HepG2 (cell line): ENCODE results near the gene ITGAE. TPM values are rescaled to one million over a fixed set of nuclear protein-coding genes. Genes with fewer than 3 reads are reported as not detected.

Source experiments
- ATAC-seq: fragments of 200-7000 bp; cut with Tn5 transposase; 3 replicates; pipeline ENCODE4 v1.9.1; 2020; ENCODE audit warnings: mild to moderate bottlenecking, moderate library complexity
- BruUV-seq: library from RNA; stranded (reverse); fragments of 400-500 nt; replicated peaks from 2 replicates; lab custom pipeline; 2021; lab: Mats Ljungman, UMichigan
- CTCF ChIA-PET: fragments of 300-600 bp; formaldehyde crosslinking; extraction: SDS; loops from one replicate; lab custom pipeline; 2021; ENCODE audit warnings: low total read pairs, inconsistent platforms, low intra/inter-chr PET ratio; lab: Yijun Ruan, JAX
- POLR2A ChIA-PET: fragments of 350-600 bp; sonication (Branson Sonifier 250); formaldehyde crosslinking; loops from one replicate; lab custom pipeline; 2020; ENCODE audit warnings: antibody characterized with exemption, inconsistent platforms; lab: Yijun Ruan, JAX
- DNase-seq: peaks from one replicate; pipeline ENCODE4 v3.0.0-alpha.2; 2015; ENCODE audit warnings: low spot score
- FAIRE-seq: peaks from 3 replicates; lab custom pipeline; 2011; peaks lifted over from hg19 to GRCh38; lab: Jason Lieb, UNC
- H2AFZ ChIP-seq: one replicate; pipeline ENCODE4 v1.6.1; 2011; ENCODE audit warnings: low read length, inconsistent platforms
- H3K27ac ChIP-seq: fragments of 300-600 bp; 3 replicates; pipeline ENCODE4 v1.8.0; 2011; ENCODE audit warnings: mixed run types, mild to moderate bottlenecking, mixed read lengths, low read length, inconsistent platforms; ENCODE audit not compliant: insufficient read depth; ENCODE audit errors: extremely low read length
- H3K27me3 ChIP-seq, 2 experiments: fragments of 200-600 bp in 1 of 2; 2 replicates in 1 of 2; 3 replicates in 1 of 2; pipeline versions ENCODE4 v1.6.0 to v1.8.0; 2011; ENCODE audit warnings: low read length in 2 of 2, mild to moderate bottlenecking in 2 of 2, moderate library complexity in 2 of 2, inconsistent platforms in 1 of 2; ENCODE audit not compliant: insufficient read depth in 2 of 2, control insufficient read depth in 1 of 2
- H3K36me3 ChIP-seq, 2 experiments: fragments of 200-600 bp in 1 of 2; replicated peaks in 1 of 2; 2 replicates in 1 of 2; 3 replicates in 1 of 2; pipeline versions ENCODE4 v1.5.1 to v1.8.0; 2011; ENCODE audit warnings: low read length in 2 of 2, inconsistent platforms in 1 of 2; ENCODE audit not compliant: insufficient read depth in 2 of 2, control insufficient read depth in 1 of 2
- H3K4me1 ChIP-seq: 2 replicates; pipeline ENCODE4 v1.5.1; 2012; ENCODE audit warnings: low read length, inconsistent platforms; ENCODE audit not compliant: insufficient read depth
- H3K4me2 ChIP-seq: 2 replicates; pipeline ENCODE4 v1.6.0; 2011; ENCODE audit warnings: low read depth, low read length, inconsistent platforms
- H3K4me3 ChIP-seq, 3 experiments: fragments of 200-600 bp in 1 of 3; sonication (generic), shearing (Covaris generic) in 1 of 3; replicated peaks in 1 of 3; 2 replicates each; pipeline ENCODE4 v1.5.1; 2011 to 2016; ENCODE audit warnings: low read length in 3 of 3, inconsistent platforms in 2 of 3, low read depth in 2 of 3, mild to moderate bottlenecking in 2 of 3, control low read depth in 1 of 3, mixed read lengths in 1 of 3; ENCODE audit not compliant: insufficient read depth in 1 of 3
- H3K79me2 ChIP-seq: one replicate; pipeline ENCODE4 v1.6.1; 2011; ENCODE audit warnings: low read length, inconsistent platforms; ENCODE audit not compliant: insufficient read depth
- H3K9ac ChIP-seq: 2 replicates; pipeline ENCODE4 v1.6.0; 2011; ENCODE audit warnings: mild to moderate bottlenecking, low read depth, low read length, inconsistent platforms; ENCODE audit not compliant: insufficient read depth
- H3K9me3 ChIP-seq: 2 replicates; pipeline ENCODE4 v1.5.1; 2012; ENCODE audit warnings: mild to moderate bottlenecking, low read length
- H4K20me1 ChIP-seq: 2 replicates; pipeline ENCODE4 v1.6.0; 2011; ENCODE audit warnings: inconsistent platforms, mild to moderate bottlenecking, low read length, moderate library complexity; ENCODE audit not compliant: insufficient read depth
- AHDC1 ChIP-seq: sonication (generic); formaldehyde crosslinking; IDR thresholded peaks from 2 replicates; pipeline ENCODE4 v1.5.1; 2020; ENCODE audit warnings: mild to moderate bottlenecking, missing genetic modification reagents, borderline replicate concordance
- ARNTL ChIP-seq: sonication (generic); formaldehyde crosslinking; IDR thresholded peaks from 2 replicates; pipeline ENCODE4 v1.4.0; 2020; ENCODE audit warnings: mild to moderate bottlenecking, missing genetic modification reagents
- DNMT1 ChIP-seq: sonication (generic); formaldehyde crosslinking; IDR thresholded peaks from 2 replicates; pipeline ENCODE4 v1.5.1; 2020; ENCODE audit warnings: mild to moderate bottlenecking, missing genetic modification reagents
- HDAC1 ChIP-seq: sonication (generic); formaldehyde crosslinking; IDR thresholded peaks from 2 replicates; pipeline ENCODE4 v1.5.1; 2020; ENCODE audit warnings: mild to moderate bottlenecking, missing genetic modification reagents
- HES4 ChIP-seq: sonication (generic); formaldehyde crosslinking; IDR thresholded peaks from 2 replicates; pipeline ENCODE4 v1.9.0; 2021; ENCODE audit warnings: mild to moderate bottlenecking, missing genetic modification reagents, borderline replicate concordance
- MBD4 ChIP-seq: IDR thresholded peaks from 2 replicates; pipeline ENCODE4 v1.6.1; 2012; ENCODE audit warnings: low read length, inconsistent platforms, borderline replicate concordance
- PAWR ChIP-seq: sonication (generic); formaldehyde crosslinking; IDR thresholded peaks from 2 replicates; pipeline ENCODE4 v1.4.0; 2020; ENCODE audit warnings: missing genetic modification reagents, mild to moderate bottlenecking, borderline replicate concordance
- PAX8 ChIP-seq: sonication (generic); formaldehyde crosslinking; IDR thresholded peaks from 2 replicates; pipeline ENCODE4 v1.8.0; 2022; ENCODE audit warnings: mild to moderate bottlenecking, missing genetic modification reagents, borderline replicate concordance
- PBX3 ChIP-seq: sonication (generic); formaldehyde crosslinking; IDR thresholded peaks from 2 replicates; pipeline ENCODE4 v1.8.1; 2023; ENCODE audit warnings: missing genetic modification reagents, inconsistent platforms, borderline replicate concordance
- YY1 ChIP-seq: IDR thresholded peaks from 2 replicates; pipeline ENCODE4 v1.6.1; 2011; ENCODE audit warnings: low read length, low read depth, moderate library complexity, mild to moderate bottlenecking; ENCODE audit not compliant: insufficient read depth, insufficient replicate concordance
- ZFP41 ChIP-seq: sonication (generic); formaldehyde crosslinking; IDR thresholded peaks from 2 replicates; pipeline ENCODE4 v1.4.0; 2020; ENCODE audit warnings: mild to moderate bottlenecking, missing genetic modification reagents, borderline replicate concordance
- ZNF205 ChIP-seq: IDR thresholded peaks from 2 replicates; pipeline ENCODE4 v1.6.1; 2018; ENCODE audit warnings: missing biosample characterization, missing genetic modification reagents
- ZNF224 ChIP-seq: sonication (generic); formaldehyde crosslinking; IDR thresholded peaks from 2 replicates; pipeline ENCODE4 v1.5.0; 2020; ENCODE audit warnings: mild to moderate bottlenecking, missing genetic modification reagents
- ZNF367 ChIP-seq: sonication (generic); formaldehyde crosslinking; IDR thresholded peaks from 2 replicates; pipeline ENCODE4 v1.4.0; 2020; ENCODE audit warnings: missing genetic modification reagents, borderline replicate concordance
- ZNF605 ChIP-seq: sonication (generic); formaldehyde crosslinking; IDR thresholded peaks from 2 replicates; pipeline ENCODE4 v1.8.0; 2022; ENCODE audit warnings: mild to moderate bottlenecking, missing genetic modification reagents
- ZNF83 ChIP-seq: sonication (generic); formaldehyde crosslinking; IDR thresholded peaks from 2 replicates; pipeline ENCODE4 v1.4.0; 2020; ENCODE audit warnings: missing genetic modification reagents, mild to moderate bottlenecking, borderline replicate concordance
- WGBS: methylation state at CpG from one replicate; pipeline ENCODE4 v1.1.6; 2017; ENCODE audit warnings: low lambda C conversion rate; 5-methylcytosine and 5-hydroxymethylcytosine counted together
- in situ Hi-C: cut with HindIII; loops from 2 replicates; pipeline ENCODE4 v1.10.0; 2017; ENCODE audit warnings: low pct_unique_long_range_greater_than_20kb; ENCODE audit not compliant: extremely low pct_ligation_motif_present
- intact Hi-C: fragments of 100-400 bp; cut with micrococcal nuclease; formaldehyde crosslinking; loops from one replicate; pipeline ENCODE4 v1.10.0; 2022; ENCODE audit not compliant: unreplicated experiment
- polyA plus RNA-seq, 8 experiments: library from polyadenylated mRNA; depleted of rRNA in 3 of 8; stranded (reverse) in 7 of 8; unstranded in 1 of 8; fragments of >200 nt; fragmentation: Illumina TruSeq in 4 of 8; extraction: Trizol in 4 of 8; gene quantifications; 2 replicates each; pipeline versions ENCODE4 v1.2.1 to v1.2.3, GENCODE V29; 2011 to 2016; ENCODE audit warnings: low read depth in 4 of 8, missing spikeins in 1 of 8, mixed read lengths in 1 of 8; ENCODE audit not compliant: insufficient read depth in 1 of 8
- total RNA-seq, 5 experiments: library from RNA; depleted of rRNA; stranded (reverse); fragments of >200 nt; fragmentation: Illumina TruSeq; extraction: Trizol; gene quantifications; 2 replicates each; pipeline ENCODE4 v1.2.3, GENCODE V29; 2016; ENCODE audit warnings: low read depth in 1 of 5

The ITGAE gene
- total and polyA plus RNA-seq, 2 of the 13 experiments (the other 11 are each of a cell fraction or from before 2014, with no cell fraction given), result 42.3 to 49.0 TPM

- no peaks in the 10 kb centered on the region for H4K20me1 ChIP-seq
- peaks cover 12 to 44% of the 10 kb centered on the region in 2 experiments for H3K36me3 ChIP-seq
- WGBS, result 86% methylated on average over 7 of the region's 7 CpGs
- H3K79me2 ChIP-seq, result no peaks in the 10 kb centered on the region
- no peak overlapping the region for H3K9ac ChIP-seq
- FAIRE-seq (no peak), ATAC-seq (peak; percentile 44), DNase-seq (no peak)
- H3K4me2 ChIP-seq, result no peak overlapping the region
- ChIA-PET CTCF (interaction anchor here (1.9 kb wide), 1 partner anchor 63 kb away, joined by 9 read pairs; no protein-coding TSS in a partner anchor), POLR2A (interaction anchor here (0.9 kb wide), 1 partner anchor 91 kb away, joined by 4 read pairs; no protein-coding TSS in a partner anchor)
- no TSS peak for BruUV-seq
- no peak overlapping the region for H2AFZ ChIP-seq
- no peaks in the 10 kb centered on the region for H3K9me3 ChIP-seq
- H3K4me3 ChIP-seq, result no peak overlapping the region
- in situ Hi-C loops, result no loop called here
- H3K27me3 ChIP-seq, result no peaks in the 10 kb centered on the region; a peak in 1 of 5 replicates
- intact Hi-C loops, result loop anchor here (5.0 kb wide), 1 partner anchor 146 kb away; no protein-coding TSS in a partner anchor
- H3K4me1 ChIP-seq, result no peaks in the 10 kb centered on the region; the same call in 1 of the 2 replicates
- peak overlapping the region; percentile 12 for H3K27ac ChIP-seq
- no peak for TF ChIP-seq ZNF83
- TF ChIP-seq PAWR (CRISPR knock-in tag), result no peak
- TF ChIP-seq ZNF224 (CRISPR knock-in tag), result no peak
- TF ChIP-seq AHDC1 (CRISPR knock-in tag), result no peak
- no peak for TF ChIP-seq ARNTL
- TF ChIP-seq PAX8 (CRISPR knock-in tag), result no peak
- TF ChIP-seq ZNF605, result no peak
- TF ChIP-seq ZNF367 (CRISPR knock-in tag), result no peak
- no peak for TF ChIP-seq MBD4
- no peak for TF ChIP-seq HES4 (CRISPR knock-in tag)
- no peak for TF ChIP-seq ZNF205 (CRISPR knock-in tag)
- no peak for TF ChIP-seq DNMT1 (CRISPR knock-in tag)
- no peak for TF ChIP-seq ZFP41 (CRISPR knock-in tag)
- no peak for TF ChIP-seq PBX3 (CRISPR knock-in tag)
- TF ChIP-seq HDAC1 (CRISPR knock-in tag), result no peak
- no peak for TF ChIP-seq YY1
These were observed 27.3 kb upstream of the ITGAE start for GRCh38 chr17:3828151-3828851.
